Stimulated activated CD8-positive, alpha-beta memory T cell treated with anti-CD3 and anti-CD28 coated beads, Interleukin-2, amount 100 ng/mL, for 48 hours (primary cell): Measurements from ENCODE around the gene MEFV.
A peak's percentile ranks its signal among the peaks of the same experiment; 100 is the strongest.
"Not testable (repeated sequence)": the region's sequence is repeated elsewhere in the genome, so short reads cannot be mapped to it uniquely, and the experiment has no call there.

Source experiments
- DNase-seq, 2 donors: peaks; one replicate each; pipeline ENCODE4 v3.0.0-alpha.2; 2020; ENCODE audit warnings: low read depth in 2 of 2

MEFV gene

GRCh38 chr16:3270718-3271117 is 14.3 kb upstream of the MEFV start:
- DNase-seq, result not testable (repeated sequence)

- DNase-seq, result no peak
These were observed 11.9 kb upstream of the MEFV start for GRCh38 chr16:3268294-3268693.

GRCh38 chr16:3266873-3267537 is 10.6 kb upstream of the MEFV start:
- DNase-seq, result no peak

GRCh38 chr16:3264137-3265036 is 8.0 kb upstream of the MEFV start:
- DNase-seq, result peak; percentile 91 to 98

GRCh38 chr16:3262517-3262916 is 6.1 kb upstream of the MEFV start:
- no peak for DNase-seq

GRCh38 chr16:3259836-3260235 is 3.4 kb upstream of the MEFV start:
- no peak for DNase-seq

- no peak for DNase-seq
These were observed 533 bp upstream of the MEFV start for GRCh38 chr16:3256866-3257465.

GRCh38 chr16:3254309-3254708 is 2.1 kb downstream of the MEFV start:
- no peak for DNase-seq

GRCh38 chr16:3252967-3253366 is 3.5 kb downstream of the MEFV start:
- no peak for DNase-seq

GRCh38 chr16:3249451-3249850 is 7.0 kb downstream of the MEFV start:
- DNase-seq, result no peak

GRCh38 chr16:3249020-3249419 is 7.4 kb downstream of the MEFV start:
- DNase-seq, result no peak

GRCh38 chr16:3248596-3248995 is 7.8 kb downstream of the MEFV start:
- DNase-seq, result no peak

- no peak for DNase-seq
These were observed 9.6 kb downstream of the MEFV start for GRCh38 chr16:3246876-3247275.

- no peak for DNase-seq
These were observed 10.4 kb downstream of the MEFV start for GRCh38 chr16:3246002-3246401.

- no peak for DNase-seq
These were observed 12.6 kb downstream of the MEFV start for GRCh38 chr16:3243882-3244281.

- no peak for DNase-seq
These were observed 13.7 kb downstream of the MEFV start for GRCh38 chr16:3242709-3243108.

- no peak for DNase-seq
These were observed 14.7 kb downstream of the MEFV start for GRCh38 chr16:3241761-3242160.

GRCh38 chr16:3235856-3236669 is 20.4 kb downstream of the MEFV start:
- DNase-seq, result no peak

GRCh38 chr16:3234857-3235561 is 21.4 kb downstream of the MEFV start, which contains the start of gene ZNF200:
ZNF200 (minus strand) TSS chr16:3235158; CDS start chr16:3233755, 1,403 bp downstream.
- DNase-seq, result peak; percentile 90

- DNase-seq, result peak in 1 of 2 donors; percentile 4
These were observed 21.9 kb downstream of the MEFV start for GRCh38 chr16:3234543-3234856.

GRCh38 chr16:3223913-3224515 is 32.4 kb downstream of the MEFV start:
- DNase-seq, result no peak
